Middle frontal gyrus (tissue), 1 donor: Measurements from ENCODE around the gene TMEM179B.
A peak's percentile ranks its signal among the peaks of the same experiment; 100 is the strongest.
"Not testable (repeated sequence)": the region's sequence is repeated elsewhere in the genome, so short reads cannot be mapped to it uniquely, and the experiment has no call there.

Experiments used
- DNase-seq: peaks from one replicate; pipeline ENCODE4 v3.0.0-alpha.2; 2015; ENCODE audit warnings: low spot score; ENCODE audit errors: extremely low spot score

TMEM179B gene

DNA sequence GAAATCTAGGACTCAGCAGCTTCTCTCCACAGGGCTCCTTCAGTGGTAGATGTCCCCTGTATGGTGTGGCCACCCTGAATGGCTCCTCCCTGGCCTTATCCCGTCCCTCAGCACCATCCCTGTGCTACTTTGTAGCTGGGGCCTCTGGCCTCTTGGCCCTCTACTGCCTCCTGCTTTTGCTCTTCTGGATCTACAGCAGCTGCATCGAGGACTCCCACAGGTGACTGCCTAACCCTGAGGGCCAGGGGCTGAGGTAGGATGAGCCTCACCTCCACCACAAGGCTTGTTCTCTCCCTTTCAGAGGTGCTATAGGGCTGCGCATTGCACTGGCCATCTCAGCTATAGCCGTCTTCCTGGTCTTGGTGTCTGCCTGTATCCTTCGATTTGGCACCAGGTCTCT, 1.8 kb downstream of the TMEM179B start:
- DNase-seq, result no peak

DNA sequence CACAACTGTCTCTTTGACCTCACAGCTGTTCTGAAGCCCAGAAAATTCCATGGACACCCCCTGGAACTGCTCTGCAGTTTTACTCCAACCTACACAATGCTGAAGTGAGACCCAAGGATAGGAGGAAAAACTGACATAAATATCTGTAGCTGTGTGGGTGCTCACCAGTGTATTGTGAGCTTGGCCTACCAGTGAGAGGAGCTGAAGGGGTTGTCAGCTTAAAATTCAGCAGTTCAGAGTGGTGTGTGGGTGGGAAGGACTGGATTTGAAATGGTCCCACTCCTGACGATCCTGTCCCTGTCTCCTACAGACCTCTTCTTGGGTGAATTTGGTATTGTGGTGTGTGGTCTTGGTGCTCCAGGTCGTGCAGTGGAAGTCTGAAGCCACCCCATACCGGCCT, 2.4 kb downstream of the TMEM179B start:
- DNase-seq, result no peak

DNA sequence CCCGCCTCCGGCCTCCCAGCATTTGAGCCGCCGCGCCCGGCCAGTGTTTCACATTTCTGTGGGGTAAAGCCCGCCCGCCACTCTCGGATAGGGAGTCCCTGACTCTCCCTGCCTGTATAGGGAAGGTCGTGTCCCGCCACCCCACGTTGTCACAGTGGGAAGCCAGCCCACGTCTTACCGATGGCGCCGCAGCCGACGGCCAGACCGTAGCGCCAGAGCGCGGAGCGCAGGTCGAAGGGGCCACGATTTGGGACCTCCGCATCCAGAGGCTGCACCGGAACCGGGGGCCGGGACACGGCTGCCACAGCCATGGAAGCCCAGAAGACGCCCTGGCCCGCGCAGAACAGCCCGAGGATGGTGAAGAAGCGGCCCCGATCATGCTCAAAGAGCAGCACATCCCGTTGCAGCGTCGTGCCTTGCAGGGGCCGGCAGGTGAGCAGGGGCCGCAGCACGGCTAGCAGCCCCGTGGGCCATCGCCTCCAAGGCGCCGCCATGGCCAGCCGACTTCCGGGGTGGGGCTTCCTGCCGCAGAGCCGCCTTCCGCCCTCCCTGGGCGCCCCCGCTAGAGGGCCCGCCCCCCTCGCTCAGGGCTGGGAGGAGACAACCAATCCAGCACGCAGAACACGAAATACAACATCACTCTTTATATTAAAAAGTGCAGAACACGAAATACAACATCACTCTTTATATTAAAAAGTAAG, 4.4 kb downstream of the TMEM179B start, which contains the start of gene TMEM223:
TMEM223 (minus strand) TSS at position 506 of the 701 bp plus-strand sequence; CDS start at position 494, 12 bp downstream.
- DNase-seq, result peak; percentile 79

DNA sequence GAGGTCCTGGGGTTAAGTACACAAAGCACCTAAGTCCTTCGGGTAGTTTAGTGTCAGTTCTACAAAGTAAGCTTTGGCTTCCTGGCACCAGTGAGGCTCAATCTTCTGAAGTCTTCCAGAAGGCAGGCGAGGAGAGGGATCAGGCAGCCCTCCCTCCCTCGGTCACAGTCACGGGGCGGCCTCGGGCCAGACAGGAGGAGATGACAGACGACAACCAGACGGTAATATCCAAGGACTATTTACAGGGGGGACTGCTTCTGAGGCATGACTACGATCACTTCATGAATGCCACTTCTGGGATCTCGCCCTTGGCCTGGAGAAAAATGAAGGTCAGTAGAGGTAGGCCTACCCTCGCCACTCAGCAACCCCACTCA, 5.0 kb downstream of the TMEM179B start:
- DNase-seq, result no peak

DNA sequence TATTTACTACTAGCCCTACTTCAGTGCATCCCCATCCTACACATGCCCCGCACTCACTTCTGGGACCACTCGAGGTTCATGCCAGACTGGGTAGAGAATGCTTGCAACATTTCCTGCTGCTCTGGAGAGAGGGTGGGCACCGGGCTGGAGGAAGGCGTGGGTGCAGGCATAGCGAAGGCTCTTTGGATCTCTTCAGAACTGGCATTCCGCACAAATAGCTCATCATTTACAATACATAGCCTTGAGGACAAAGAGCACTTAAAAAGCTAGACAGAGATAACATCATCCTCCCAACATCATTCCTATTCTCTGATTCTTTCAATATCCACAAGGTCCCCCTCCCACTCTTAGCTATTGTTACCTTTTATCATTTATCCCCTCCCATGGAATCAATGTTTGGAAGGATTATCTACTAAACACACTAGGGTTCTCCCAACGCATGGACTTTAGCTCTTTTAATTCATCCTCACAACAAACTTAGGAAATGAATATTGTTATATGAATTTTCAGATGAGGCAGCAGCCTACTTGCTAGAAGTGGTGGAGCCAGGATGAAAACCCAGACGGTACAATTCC, 7.1 kb downstream of the TMEM179B start:
- DNase-seq, result no peak

DNA sequence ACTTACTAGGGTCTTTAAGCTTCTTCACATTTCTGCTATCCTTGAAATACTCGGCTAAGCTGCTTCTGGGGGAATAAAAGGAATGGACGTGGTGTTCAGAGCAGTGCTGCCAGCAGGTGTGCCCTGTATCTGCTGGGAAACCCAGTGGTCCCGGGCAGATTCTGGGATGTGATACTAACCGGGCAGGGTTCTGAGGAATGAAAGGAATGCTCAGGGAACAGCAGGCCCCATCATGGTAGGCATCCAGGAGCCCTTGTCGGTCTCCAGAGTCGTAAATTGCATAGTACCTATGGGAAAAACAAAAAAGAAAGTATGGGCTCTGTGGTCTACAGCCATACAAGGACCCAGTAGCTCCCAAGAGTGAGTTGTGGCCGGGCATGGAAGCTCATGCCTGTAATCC, 9.1 kb downstream of the TMEM179B start:
- no peak for DNase-seq

DNA sequence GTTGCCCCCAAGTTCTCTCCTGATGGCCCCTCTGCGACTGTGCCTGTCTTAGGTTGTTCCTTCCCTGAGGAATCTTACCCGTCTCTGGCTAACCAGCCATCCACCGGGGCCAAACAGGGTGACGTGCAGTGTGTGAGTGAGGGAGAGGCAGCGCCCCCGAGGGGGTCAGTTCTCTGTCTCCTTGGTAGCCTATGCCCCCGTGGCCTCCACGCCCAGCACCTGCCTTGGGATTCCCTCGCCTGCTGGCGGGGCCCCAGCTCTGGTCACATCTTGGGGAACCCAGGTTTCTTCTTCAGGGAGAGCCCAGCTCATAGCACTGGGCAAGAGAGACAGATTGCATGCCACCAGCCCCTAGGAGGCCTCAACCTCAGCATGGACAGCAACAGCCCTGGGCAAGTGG, 12.3 kb downstream of the TMEM179B start:
- DNase-seq, result no peak

DNA sequence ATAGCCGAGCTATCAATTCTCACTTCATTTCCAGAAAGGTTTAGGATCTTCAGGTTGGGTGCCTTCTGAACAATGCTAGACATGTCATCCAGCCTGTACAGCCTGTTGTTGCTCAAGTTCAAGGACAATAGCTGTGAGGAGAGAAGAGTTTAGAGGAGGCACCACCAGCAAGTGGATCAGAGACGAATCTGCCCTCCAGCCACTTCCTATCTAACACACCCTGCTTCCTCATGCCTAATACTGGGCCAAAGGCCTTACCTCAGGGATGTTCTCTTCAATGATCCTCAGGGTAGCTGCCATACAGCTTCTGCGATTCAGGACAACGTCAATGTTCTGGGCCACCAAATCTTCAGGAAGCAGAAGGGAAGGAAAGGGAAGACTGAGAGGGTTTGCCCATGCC, 13.9 kb downstream of the TMEM179B start:
- no peak for DNase-seq

DNA sequence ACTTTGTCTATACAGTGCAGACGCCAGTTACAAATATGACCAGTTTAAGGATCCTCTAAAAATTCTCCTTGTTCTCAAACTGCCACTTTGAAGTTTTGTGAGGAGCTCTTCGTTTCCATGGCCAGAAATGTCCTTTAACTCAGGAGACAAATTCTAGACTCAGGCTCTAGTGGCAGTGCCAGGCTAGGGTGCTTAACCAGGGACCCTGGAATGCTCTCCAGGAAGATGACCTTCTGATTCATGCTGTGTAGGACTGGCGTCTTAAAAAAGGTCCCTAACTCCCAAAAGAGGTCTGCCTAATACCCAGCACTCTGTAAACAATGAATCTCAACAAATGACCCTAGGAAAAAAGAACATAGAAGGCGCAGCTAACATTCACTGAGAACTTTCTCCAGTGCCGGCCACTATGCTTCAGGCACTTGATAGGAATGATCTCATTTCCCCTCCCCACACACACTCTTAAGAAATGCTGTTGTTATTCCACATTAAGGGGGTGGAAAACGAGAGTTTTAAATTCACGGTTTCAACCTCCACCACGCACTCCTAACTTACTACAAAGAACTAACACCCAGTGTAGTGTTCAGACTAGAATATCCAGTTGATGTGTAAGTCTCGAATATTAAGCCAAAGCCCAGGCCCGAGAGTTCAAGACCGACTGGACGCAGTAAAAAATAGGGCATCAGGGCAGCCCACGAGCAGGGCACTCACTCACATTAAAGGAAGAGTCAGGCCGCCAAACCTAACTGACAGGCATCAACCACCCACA, 17.3 kb downstream of the TMEM179B start:
- DNase-seq, result no peak

DNA sequence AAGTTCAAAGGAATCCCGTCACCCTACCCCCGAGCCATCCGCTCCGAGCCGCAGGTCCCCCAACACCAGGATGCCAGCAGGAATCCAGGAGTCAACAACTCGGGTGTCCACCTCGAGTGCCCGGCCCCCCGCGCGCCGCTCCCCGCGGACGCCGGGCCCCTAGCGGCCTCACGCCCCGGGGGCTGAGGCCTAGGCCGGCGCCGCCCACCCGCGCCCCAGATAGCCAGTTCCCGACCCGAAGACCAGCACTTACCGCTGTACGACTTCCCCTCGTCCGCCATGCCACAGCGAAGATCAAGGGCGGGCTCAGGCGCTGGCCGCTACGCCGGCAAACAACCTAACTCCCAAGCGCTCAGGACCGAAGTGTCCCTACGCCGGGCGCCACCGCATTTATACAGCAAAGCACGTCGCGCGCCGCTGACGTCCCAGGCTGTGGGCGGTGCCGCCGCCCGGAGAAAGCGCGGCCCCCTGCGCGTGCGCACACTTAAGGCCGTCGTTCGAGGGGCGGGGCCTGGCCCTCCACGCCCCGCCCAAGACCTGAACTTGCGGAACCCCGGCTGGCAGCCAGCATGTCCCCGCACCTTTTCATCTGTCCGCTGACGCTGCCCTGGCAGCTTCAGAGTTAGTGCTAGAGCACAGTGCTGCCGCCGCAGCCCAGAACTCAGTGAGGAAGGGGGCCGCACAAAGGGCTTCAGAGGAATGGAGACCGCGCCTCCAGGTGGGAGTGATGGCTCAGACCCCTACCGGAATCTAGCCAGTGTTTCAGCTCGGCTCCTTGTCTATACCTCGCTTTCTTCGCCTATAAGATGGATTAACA, 18.1 kb downstream of the TMEM179B start, which contains the start of gene NXF1:
NXF1 (minus strand) TSS at position 365 of the 817 bp plus-strand sequence; CDS start at position 281, 84 bp downstream.
- DNase-seq, result peak; percentile 95

DNA sequence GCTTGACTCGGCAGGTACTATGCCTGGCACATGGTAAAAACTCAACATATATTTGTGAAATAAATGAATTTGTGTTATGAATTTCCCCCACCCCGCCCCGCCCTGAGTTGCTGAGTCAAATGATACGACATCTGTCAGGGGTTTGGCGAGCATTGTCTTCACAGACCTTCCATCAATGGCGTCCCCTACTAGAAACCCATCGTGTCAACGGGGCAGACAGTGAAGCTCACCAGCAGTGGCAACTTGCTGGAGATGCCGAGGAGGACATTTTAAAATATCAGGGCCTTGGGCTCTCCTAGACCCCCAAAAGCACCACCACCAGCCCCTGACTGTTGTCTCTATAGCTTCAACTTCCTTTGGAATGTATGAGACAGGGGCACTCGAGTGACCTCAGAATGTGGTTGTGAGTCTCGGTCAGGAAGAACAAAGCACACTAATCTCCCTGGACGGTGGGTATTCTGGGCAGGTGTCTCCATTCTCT, 18.8 kb downstream of the TMEM179B start:
- DNase-seq, result no peak

DNA sequence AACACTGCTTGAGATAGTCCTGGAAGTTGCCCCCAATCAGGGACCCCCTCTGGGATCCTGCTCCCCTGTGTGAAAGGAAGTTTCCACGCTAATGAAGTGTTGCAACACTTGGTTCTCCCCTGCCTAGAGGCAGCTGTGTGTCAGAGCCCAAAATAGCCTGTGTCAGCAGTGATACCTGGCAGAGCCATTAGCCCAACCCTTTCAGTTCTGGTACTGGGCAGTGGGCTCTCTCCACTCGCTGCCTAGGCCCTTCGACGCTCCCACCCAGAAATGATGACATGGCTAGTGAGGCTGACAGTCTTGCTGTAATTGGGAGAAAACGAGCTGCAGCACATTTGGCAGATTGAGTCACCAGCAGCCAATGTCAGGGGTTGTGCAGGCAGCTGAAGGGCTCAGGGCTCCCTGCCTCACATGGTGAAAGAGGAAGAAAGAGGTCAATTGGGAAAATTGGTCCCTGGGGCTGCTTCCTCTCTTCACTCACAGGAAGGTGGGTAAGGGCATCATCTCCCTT, 19.5 kb downstream of the TMEM179B start:
- DNase-seq, result no peak

DNA sequence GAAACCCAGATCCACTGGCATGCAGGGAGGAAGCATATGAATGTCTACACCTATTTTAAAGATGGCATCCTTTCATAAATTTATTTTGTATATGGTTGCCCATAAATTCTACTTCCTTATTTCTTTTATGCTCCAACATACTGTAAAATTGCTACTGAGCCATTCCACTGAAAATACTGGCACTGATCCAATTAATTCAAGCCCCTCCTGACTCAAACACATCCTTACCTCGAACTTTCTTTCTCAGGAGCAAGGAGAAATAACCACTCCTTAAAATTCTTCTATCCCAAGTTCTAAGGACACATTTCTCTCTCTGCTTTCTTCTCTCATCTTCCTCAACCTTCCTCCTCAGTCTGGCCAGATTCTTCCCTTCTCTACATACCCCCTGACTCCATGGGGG, 23.5 kb downstream of the TMEM179B start:
- DNase-seq, result no peak

DNA sequence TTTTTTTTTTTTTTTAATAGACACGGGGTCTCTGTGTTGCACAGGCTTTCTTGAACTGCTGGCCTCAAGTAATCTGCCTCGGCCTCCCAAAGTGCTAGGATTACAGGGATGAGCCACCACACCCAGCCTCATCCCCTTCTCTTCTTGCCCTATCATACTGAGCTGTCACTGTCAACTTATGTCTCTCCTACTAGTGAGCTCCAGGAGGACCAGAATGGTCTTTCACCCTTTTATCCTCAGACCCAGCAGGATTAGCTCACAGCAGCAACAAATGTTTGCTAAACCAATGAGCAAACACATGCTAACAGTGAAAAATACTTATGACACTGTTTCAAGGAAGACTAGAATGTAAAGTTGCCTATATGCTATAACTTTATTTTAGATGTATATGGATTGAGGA, 24.5 kb downstream of the TMEM179B start:
- DNase-seq, result no peak

DNA sequence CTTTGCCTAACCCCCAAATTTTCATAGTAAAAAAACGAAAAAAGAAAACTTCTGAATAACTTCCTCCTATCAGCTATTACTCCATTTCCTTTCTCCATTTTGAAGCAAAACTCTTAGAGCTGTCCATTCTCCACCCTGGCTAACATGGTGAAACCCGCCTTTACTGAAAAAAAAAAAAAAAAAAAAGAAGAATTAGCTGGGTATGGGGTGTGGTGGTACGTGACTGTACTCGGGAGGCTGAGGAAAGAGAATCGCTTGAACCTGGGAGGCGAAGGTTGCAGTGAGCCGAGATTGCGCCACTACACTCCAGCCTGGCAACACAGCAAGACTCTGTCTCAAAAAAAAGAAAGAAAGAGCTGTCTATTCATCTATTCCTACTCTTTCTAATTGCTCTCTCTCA, 29.4 kb downstream of the TMEM179B start:
- no peak for DNase-seq

DNA sequence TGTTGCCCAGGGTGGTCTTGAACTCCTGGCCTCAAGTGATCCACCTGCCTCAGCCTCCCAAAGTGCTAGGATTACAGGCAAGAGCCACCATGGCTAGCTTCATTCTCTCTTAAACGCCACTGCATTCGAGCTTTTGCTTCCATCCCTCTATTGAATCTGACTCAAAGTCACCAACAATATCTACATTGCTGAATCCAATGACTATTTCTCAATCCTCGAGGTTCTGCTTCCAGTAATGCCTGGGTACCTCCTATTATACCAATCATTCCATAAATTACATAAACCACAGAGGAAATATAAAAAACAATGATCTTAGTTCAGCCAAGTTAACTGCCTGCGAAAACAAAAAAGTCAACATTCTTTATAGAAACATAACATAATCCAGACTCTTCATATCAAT, 29.9 kb downstream of the TMEM179B start:
- no peak for DNase-seq

DNA sequence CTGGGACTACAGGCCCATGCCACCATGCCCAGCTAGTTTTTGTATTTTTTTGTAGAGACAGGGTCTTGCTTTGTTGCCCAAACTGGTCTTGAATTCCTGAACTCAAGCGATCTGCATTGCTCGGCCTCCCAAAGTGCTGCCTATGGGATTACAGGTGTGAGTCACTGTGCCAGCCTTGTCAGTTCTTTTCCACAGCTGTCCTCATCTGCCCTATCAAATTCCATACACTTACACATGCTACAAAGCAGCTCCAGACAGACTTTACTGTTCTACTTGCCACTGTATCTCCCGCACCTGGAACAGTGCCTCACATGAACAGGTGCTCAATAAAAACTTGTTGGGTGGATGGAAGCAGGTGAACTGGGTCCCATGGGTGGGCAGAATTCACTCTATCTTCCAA, 36.5 kb downstream of the TMEM179B start:
- no peak for DNase-seq

DNA sequence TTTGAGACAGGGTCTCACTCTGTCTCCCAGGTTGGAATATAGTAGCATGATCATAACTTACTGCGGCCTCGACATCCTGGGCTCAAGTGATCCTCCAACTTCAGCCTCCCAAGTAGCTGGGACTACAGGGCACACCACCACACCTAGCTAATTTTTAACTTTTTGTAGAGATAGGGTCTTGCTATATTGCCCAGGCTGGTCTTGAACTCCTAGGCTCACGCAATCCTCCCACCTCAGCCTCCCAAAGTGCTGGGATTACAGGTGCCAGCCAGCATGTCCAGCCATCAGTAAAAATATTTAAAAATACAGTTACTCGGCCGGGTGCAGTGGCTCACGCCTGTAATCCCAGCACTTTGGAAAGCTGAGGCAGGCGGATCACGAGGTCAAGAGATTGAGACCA, 40.9 kb downstream of the TMEM179B start:
- DNase-seq, result not testable (repeated sequence)

DNA sequence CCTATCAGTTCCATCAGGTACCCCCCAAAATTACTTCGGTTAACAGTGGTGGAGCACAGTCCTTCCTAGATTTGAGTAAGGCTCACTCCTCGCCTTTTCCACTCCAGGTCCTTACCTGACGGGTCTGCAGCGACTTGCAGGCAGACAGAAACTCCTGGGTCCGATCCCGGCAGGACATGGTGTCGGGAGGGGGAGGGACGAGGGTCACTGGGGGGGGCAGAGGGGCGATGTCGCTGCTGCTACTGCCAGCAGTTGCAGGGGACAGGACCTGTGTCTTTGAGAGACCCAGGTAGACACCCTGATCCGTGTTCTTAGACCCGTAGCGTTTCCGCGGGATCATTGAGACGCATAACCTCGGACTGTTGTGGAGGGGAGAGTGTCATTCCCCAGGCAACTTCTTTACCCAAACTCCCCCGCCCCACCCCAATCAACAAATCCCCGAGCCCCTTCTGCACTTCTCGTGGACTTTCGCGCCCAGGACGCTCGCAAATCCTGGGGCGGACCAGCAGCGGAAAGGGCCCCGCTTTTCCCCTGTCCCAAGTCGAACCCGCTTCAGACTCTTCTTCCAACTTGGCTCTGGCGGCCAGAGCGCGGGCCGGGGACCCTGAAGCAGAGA, 43.8 kb downstream of the TMEM179B start:
- DNase-seq, result no peak

DNA sequence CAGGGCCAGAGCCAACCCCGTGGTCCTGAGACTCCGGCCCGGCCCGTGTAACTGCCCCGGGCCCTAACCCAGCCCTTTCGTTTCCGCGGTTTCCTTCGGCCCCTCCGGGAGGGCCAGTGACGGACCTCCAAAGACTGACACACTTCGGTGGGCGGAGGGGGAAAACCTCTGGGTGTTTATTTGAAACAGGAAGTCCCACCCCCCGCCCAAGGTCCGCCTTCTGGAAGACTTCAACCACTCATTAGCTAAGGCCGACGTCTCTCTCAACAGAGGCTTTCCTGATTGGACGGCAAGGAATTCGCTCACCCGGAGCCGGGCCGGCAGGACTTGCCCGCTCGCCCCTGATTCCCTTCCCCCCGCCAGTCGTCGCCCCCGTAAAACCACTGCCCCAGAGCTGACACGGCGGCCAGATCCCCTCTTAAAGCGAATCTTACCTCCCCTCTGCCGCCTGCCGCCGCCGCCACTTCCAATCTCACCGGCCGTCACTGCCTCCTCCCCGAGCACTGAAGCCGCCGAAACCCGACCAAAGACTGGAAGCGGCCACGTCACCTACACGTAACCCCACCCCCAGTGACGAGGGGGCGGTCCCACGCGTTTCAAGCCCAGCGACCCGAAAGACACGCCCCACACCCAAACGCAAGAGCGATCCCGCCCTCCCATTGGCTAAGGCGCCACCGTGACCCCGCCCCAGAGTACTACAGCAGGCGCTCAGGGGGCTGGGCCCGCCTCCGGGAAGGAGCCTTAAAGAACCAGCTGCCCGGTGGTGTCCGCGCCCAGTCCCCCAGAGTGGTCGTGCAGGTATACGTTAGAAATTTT, 44.5 kb downstream of the TMEM179B start, which contains the start of gene STX5:
STX5 (minus strand) TSS at position 532 of the 816 bp plus-strand sequence. CDS start 808 bp downstream, outside the sequence.
- peak; percentile 99 for DNase-seq
